GM21381 (cell line): ENCODE measurements around the gene RYR1.
"Not testable (repeated sequence)": the region's sequence is repeated elsewhere in the genome, so short reads cannot be mapped to it uniquely, and the experiment has no call there.

Source experiments
- ATAC-seq: cut with Tn5 transposase; IDR thresholded peaks from one replicate; pipeline ENCODE4 v1.9.1; 2021; ENCODE audit warnings: mild to moderate bottlenecking, moderate library complexity; ENCODE audit not compliant: unreplicated experiment

Gene RYR1

DNA sequence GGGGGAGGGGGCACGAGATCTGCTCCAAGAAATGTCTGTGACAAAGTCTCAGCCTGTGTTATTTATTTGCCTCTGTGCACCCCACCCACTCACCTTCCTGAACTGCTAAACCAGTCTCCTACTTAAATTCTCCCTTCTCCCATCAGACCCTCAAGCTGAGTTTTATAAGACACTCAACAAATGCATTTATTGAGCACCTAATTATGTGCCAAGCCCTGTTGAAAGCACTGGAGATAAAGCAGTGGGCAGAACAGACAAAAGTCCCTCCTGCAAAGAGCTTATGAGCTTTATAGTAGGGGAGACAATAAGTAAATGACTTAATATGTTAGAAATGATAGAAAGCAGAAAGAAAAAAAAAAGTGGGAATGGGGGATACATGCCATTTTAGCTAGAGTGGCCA is 34.0 kb upstream of the RYR1 start:
- no peak for ATAC-seq

- no peak for ATAC-seq
Observed at GRCh38 chr19:38400361-38400760, 33.1 kb upstream of the RYR1 start.

DNA sequence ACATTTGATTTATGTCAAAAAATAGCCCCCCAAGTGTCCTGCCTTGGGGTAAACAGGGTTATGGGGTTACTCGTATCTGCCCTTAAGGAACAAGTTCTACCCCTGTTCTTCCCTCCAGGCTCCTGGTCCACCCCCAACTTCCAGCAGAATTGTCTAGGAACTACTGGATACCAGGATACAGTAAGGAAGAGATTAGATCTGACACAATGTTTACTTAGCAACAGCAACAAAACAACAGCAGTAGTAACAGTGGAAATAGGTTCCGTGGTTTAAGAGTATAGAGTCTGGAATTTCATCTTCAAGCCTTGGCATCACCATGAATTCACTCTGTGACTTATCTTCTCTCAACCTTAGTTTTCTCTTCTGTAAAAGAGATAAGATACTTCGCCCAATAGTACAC is 32.3 kb upstream of the RYR1 start:
- ATAC-seq, result no peak

DNA sequence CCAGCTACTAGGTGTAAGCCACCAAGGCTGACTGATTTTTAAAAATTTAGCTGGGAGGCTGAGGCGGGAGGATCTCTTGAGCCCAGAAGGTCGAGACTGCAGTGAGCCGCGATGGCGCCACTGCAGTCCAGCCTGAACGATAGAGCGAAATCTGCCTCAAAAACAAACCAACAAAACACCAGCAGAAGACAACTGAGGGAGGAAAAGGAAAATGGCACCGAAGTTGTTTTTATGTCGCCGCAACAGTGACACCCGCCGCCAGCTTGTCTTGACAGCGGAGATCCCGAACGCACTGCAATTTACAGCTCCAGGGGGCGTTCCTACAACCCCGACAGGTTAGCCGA is 30.9 kb upstream of the RYR1 start:
- peak; percentile 5 for ATAC-seq

DNA sequence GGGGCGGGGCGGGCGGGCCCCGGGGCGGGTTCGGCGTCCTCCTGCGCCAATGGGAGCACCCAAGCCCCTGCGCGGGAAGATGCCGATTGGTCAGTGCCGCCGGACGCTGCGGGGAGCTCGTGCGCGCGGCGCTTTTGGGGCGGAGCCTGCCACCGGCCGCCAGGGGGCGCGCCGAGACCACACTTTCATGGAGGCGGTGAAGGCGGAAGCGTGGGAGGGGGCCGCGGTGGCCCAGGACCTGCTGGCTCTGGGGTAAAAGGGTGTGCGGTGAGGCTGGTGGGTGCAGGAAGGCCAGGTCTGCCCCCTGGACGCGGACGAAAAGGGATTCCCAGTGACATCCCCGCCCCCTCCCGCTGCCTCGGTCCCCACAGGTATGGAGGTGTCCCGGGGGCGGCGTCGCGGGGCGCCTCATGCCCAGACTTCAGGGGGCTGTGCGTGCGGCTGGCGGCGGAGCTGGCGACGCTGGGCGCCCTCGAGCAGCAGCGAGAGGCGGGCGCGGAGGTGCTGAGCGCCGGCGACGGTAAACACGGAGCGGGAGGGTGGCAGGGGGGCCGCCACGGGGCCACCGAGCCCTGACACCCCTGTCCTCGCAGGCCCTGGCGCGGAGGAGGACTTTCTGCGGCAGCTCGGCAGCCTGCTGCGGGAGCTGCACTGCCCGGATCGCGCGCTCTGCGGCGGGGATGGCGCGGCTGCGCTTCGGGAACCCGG is 30.4 kb upstream of the RYR1 start, which contains the start of gene FAM98C:
TSS of gene FAM98C (plus strand) at position 127 of the 708 bp plus-strand sequence. CDS start at position 188, 61 bp downstream.
- peak; percentile 87 for ATAC-seq

- no peak for ATAC-seq
Observed at GRCh38 chr19:38404858-38405257, 28.6 kb upstream of the RYR1 start.

DNA sequence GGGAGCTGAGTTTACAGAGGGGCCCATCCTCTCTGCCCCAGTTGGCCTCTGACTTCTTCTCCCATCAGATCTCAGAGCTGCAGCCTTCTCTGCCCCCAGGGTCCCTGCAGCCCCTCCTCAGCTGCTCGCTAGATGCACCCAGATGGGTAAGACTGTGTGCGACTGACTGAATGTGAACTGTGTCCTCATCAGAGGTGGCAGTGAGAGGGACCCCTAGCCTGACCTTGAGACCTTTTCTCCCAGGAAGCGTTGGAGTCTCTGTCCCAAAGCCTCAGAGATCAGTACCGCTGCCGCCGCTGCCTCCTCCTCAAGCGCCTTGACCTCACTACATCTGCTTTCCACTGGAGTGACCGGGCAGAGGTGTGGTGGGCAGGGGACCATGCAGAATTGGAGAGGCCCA is 28.2 kb upstream of the RYR1 start:
- no peak for ATAC-seq

DNA sequence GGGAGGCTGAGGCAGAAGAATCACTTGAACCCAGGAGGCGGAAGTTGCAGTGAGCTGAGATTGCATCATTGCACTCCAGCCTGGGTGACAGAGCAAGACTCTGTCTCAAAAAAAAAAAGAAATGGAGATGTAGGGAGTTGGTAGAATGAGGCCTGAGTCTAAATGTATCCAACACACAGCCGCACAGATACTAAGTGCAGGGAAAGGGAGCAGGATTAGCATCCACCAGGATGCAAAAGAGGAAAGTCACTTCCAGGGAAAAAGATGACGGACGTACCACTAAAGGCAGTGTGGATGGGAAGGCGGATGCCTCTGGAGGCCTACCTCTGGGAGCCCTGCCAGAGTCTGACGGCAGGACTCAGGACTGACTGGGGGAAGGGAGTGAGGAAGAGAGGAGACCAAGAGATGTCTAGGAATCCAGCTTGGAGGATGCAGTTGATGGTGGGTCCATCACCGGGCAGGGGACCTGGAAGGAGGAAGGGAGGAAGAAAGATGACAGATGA is 23.8 kb upstream of the RYR1 start:
- no peak for ATAC-seq

GRCh38 chr19:38410407-38410806 is 23.1 kb upstream of the RYR1 start:
- ATAC-seq, result not testable (repeated sequence)

DNA sequence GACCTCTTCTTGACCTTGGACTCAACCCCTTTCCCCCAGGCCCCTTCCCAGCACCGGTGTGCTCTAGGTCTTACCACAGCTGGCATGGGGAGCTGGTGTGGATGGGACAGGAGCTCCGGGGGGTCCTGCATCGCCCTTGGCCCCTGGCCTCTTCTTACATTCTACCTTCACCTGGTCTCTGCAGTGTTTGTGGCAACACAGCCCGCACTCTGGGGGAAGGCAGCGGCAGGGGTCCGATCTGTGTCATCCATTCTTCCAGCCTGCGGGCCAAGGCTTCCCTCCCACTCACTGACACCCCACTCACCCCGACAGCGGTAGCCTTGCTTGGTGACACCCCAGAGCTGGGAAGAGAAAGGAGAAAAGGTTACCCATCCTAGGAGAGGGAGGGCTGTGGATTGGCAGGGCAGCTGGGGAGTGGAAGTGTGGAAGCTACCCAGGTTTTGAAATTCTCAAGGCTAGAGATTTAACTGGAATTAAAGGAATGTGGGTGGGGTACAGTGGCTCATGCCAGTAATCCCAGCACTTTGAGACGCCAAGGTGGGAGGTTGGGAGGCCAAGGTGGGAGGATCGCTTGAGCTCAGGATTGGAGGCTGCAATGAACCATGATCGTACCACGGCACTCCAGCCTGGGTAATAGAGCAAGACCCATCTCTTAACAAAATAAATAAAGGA is 22.3 kb upstream of the RYR1 start:
- no peak for ATAC-seq

GRCh38 chr19:38411898-38412297 is 21.6 kb upstream of the RYR1 start:
- not testable (repeated sequence) for ATAC-seq

GRCh38 chr19:38412491-38412890 is 21.0 kb upstream of the RYR1 start:
- ATAC-seq, result no peak

GRCh38 chr19:38412961-38413360 is 20.5 kb upstream of the RYR1 start:
- ATAC-seq, result no peak

- ATAC-seq, result no peak
Observed at GRCh38 chr19:38413416-38413815, 20.1 kb upstream of the RYR1 start.

GRCh38 chr19:38417146-38417543 is 16.3 kb upstream of the RYR1 start:
- ATAC-seq, result no peak

GRCh38 chr19:38417544-38418506 is 15.7 kb upstream of the RYR1 start:
- ATAC-seq, result peak; percentile 51

DNA sequence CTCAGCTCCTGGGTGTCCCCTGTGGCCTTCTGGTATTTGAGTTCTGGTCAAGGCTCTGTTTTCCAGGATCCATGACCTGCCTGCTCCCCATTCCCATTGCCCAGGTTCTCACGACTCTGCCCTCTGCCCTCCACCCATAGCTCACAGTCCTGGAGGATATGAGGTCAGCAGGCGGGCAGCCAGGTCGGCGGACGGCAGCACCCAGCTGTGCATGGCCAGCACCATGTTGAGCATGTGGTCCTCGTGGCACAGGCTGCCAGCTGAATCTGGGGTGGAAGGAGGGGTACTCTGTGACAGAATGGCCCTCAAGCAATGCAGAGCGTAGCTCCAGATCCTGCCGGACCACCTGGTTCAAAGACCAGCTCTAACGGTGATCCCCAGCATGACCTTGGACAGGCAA is 12.6 kb upstream of the RYR1 start:
- no peak for ATAC-seq

DNA sequence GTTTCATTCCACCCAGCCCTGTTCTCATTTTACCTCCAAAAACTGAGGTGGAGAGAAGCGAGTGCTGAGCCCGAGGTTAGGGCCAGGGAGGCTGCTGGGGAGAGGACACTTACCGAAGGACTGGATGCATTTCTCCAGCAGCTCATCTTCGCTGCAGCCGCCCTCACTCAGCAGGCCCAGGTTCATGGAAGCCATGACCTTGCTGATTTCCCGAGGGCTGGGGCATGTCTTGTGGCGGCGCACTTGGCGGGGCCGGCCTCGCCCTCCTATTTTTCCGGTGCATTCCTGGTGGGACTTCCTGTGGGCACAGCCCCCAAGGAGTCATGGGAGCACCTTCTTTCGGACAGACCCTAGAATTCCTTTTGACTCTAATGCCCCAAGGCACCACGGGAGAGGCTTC is 11.6 kb upstream of the RYR1 start:
- no peak for ATAC-seq

DNA sequence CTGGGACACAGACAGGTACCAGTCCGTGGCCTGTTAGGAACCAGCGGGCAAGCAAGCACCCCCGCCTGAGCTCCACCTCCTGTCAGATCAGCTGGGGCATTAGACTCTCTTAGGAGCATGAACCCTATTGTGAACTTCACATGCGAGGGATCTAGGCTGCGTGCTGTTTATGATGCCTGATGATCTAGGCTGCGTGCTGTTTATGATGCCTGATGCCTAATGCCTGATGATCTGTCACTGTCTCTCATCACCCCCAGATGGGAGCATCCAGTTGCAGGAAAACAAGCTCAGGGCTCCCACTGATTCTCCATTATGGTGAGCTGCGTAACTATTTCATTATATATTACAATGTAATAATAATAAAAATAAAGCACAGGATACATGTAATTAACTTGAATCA is 11.1 kb upstream of the RYR1 start:
- no peak for ATAC-seq

- no peak for ATAC-seq
Observed at GRCh38 chr19:38424272-38424671, 9.2 kb upstream of the RYR1 start.

- no peak for ATAC-seq
Observed at GRCh38 chr19:38425222-38425809, 8.2 kb upstream of the RYR1 start.
